GM19238 (cell line): ENCODE measurements around the gene S100A6.
A peak's percentile ranks its signal among the peaks of the same experiment; 100 is the strongest.

Experiments used
- DNase-seq: peaks from one replicate; pipeline ENCODE4 v3.0.0; 2011; ENCODE audit warnings: low spot score; ENCODE audit not compliant: insufficient read length

S100A6 gene

GRCh38 chr1:153505576-153505975 is 30.2 kb downstream of the S100A6 start:
- no peak for DNase-seq

DNA sequence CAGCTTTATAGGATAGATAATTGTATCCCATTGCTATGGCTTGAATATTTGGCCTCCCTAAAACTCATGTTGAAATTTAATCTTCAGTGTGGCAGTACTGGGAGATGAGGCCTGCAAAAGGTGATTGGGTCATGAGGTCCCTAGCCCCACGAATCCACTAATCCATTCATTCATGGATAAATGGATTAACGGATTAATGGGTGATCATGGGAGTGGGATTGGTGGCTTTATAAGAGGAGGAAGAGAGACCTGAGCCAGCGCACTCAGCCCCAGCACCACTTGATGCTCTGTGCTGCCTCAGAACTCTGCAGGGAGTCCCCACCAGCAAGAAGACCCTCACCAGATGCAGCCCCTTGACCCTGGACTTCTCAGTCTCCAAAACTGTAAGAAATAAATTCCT is 32.0 kb downstream of the S100A6 start:
- DNase-seq: no peak

DNA sequence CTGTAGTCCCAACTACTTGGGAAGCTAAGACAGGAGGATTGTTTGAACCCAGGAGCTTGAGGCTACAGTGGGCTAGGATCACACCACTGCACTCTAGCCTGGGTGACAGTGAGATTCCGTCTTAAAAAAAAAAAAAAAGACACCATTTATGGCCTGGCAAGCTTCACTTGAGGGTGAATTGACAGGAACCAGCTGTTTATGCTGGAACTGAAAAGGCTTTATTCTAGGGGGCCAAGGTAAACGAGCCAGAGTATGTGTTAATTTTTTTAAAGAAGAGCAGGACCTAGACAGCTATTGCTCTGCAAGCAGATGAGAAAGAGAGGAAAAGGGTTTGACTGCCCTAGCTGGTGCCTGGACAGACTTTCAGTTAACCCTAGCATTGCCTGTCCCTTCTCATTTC is 37.0 kb downstream of the S100A6 start:
- no peak for DNase-seq

- no peak for DNase-seq
Measured at GRCh38 chr1:153495536-153495935, 40.3 kb downstream of the S100A6 start.

GRCh38 chr1:153494976-153495535 is 40.7 kb downstream of the S100A6 start:
- DNase-seq: peak; percentile 39

DNA sequence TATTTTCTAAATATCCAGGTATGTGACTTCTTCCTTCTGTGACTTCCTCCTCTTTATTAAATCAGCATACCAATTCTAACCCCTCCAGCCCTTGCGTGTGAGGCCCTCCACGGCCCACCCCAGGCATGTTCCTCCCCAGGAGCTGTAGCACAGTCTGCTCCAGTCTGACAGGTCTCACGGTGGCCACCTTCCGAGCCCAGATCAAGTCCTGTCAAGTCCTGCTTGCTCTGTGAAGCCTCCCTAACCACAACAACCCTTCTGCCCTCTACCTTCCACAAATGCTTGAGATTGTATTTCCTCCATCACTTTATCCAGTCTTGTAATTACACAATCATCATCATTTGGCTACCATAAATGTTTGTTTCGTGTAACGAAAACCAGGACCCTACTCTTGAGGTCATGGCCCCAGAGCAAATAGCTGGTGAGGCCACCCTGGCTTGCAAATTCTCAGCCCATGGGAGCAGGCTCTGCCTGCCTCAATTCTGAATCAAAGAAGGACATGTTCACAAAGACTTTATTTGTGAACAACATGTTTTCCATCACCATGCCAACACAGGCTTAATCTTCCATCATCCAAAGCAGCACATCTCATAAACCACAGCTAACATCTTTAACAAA is 42.3 kb downstream of the S100A6 start:
- DNase-seq: no peak

DNA sequence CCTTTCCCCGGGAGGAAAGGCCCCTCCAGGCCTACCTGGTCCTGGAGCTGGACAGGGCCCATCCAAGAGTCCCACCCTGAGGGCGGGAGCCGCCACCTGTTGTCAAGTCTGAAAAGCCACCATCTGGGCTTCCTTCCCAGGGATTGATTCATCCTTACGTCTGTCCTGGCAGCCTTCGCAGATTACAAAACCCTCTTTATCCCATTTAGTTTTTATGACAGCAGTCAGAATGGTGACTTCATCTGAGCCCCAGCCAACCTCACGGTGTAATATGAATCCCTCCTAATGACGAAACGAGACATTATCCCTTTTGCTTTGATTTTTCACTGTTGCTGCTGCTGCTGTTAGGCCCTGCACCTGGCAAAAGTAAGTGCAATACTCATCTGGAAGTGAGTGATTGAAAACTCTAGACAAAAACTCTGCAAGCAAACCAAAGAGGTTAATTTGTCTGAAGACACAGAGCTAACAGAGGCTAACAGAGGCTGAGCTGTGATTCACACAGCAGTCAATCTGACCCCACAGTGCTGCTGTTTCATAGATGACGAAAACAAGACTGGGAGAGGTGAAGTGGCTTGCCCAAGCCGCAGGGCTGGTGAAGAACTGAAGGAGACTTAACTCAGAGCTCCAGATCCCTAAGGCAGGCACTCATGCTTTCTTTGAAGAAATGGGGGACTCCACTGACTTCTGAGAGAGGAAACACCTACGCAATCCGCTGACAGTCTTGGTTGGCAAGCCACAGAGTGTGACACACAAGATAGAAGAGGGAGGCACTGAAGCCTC is 45.3 kb downstream of the S100A6 start:
- DNase-seq: no peak

DNA sequence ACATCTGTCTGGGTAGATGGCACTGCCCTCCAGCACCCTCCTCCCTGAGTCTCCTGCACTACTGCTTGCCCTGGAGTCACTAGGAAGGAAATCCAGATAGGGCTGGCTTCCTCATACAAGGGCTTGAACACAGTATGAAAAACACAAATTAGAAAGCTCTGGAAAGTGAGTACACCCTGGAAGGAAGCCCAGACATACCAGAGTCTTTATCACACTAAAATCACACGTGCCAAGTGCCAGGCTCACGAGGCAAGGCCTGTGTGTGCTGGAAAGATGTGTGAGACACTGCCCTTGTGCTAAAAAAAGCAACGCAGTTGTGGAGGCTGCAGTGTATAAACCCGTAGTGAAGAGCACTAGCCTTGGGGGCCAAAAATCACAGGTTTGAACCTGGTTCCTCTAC is 47.1 kb downstream of the S100A6 start:
- DNase-seq: no peak

DNA sequence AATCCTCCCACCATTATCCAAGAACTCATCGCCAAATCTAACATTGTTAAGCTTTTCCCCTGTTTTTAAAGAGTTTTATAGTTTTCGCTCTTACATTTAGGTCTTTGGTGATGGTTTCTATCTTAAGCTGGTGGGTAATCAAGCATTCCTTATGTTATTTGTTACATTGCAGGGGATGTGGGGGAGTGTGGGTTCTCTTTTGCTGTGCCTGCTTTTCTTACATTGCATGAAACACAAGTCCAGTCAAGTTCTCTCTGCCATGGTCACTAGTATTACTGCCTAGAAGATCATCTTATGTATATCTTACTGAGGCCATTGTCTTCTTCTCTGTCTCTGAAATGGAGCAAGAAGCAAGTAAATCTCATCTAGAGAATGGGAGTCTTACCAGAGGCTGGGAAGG is 48.1 kb downstream of the S100A6 start:
- DNase-seq: no peak

DNA sequence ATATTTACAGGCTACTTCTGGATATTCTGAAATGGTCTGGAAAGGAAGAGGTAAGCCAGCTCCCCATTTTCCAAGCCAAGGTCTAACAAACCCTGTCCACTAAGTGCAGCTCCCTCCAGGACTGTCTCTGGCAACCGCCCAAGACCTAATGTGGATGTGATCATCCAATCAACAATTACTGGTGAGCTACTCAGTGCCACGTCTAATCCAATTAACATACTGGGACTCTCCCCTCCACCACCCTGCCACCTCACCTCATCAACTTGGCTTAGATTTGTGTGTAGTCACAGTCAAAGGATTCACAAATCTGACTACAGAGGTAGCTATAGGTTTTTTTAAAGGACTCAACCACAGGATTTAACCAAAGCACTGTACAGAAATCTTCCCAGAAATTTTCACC is 49.9 kb downstream of the S100A6 start:
- DNase-seq: no peak
